SU-DHL-6 (cell line): Measurements from ENCODE around the gene GNAI2.

Source experiments
- H2AFZ ChIP-seq: fragments of 200-600 bp; sonication (generic); 2 replicates; pipeline ENCODE4 v1.6.1; 2014; ENCODE audit warnings: low read depth, mild to moderate bottlenecking, moderate library complexity, mixed read lengths, antibody characterized with exemption, low read length; ENCODE audit not compliant: severe bottlenecking
- H3F3A ChIP-seq: fragments of 200-600 bp; shearing (Covaris generic); 2 replicates; pipeline ENCODE4 v1.6.0; 2016; ENCODE audit warnings: antibody characterized with exemption, mild to moderate bottlenecking; ENCODE audit not compliant: insufficient read depth
- H3K27ac ChIP-seq: fragments of 200-600 bp; sonication (generic); 2 replicates; pipeline ENCODE4 v1.5.1; 2016; ENCODE audit warnings: low read depth, mild to moderate bottlenecking, low read length, moderate library complexity, mixed read lengths
- H3K27me3 ChIP-seq: fragments of 200-600 bp; sonication (generic), shearing (Covaris generic); 2 replicates; pipeline ENCODE4 v1.6.0; 2014; ENCODE audit warnings: mild to moderate bottlenecking, low read length
- H3K36me3 ChIP-seq: fragments of 200-600 bp; sonication (generic); 2 replicates; pipeline ENCODE4 v1.6.1; 2014; ENCODE audit warnings: mild to moderate bottlenecking, low read length, mixed read lengths
- H3K4me2 ChIP-seq: fragments of 300-600, 200-600 bp; shearing (Covaris generic), sonication (generic); 2 replicates; pipeline ENCODE4 v1.6.0; 2014; ENCODE audit warnings: low read length, low read depth, mild to moderate bottlenecking; ENCODE audit not compliant: poor library complexity, severe bottlenecking
- H3K4me3 ChIP-seq: fragments of 200-600 bp; sonication (generic); 2 replicates; pipeline ENCODE4 v1.5.1; 2014; ENCODE audit warnings: antibody characterized with exemption, low read length, mild to moderate bottlenecking, mixed read lengths; ENCODE audit not compliant: insufficient read depth, poor library complexity, severe bottlenecking
- H3K79me2 ChIP-seq: fragments of 200-600 bp; sonication (generic); 2 replicates; pipeline ENCODE4 v1.6.1; 2014; ENCODE audit warnings: mild to moderate bottlenecking, low read length, moderate library complexity; ENCODE audit not compliant: insufficient read depth
- H3K9ac ChIP-seq: fragments of 200-600 bp; sonication (generic); 2 replicates; pipeline ENCODE4 v1.7.0; 2014; ENCODE audit warnings: mild to moderate bottlenecking, low read length
- H3K9me2 ChIP-seq: fragments of 200-600 bp; sonication (generic); replicated peaks from 2 replicates; pipeline ENCODE4 v1.6.1; 2014; ENCODE audit warnings: low read length; ENCODE audit not compliant: insufficient read depth
- H3K9me3 ChIP-seq: fragments of 200-600 bp; sonication (generic); 2 replicates; pipeline ENCODE4 v1.6.1; 2014; ENCODE audit warnings: low read length, mixed read lengths; ENCODE audit not compliant: insufficient read depth
- H4K20me1 ChIP-seq: fragments of 200-600 bp; sonication (generic); 2 replicates; pipeline ENCODE4 v1.6.1; 2014; ENCODE audit warnings: low read depth, mild to moderate bottlenecking, antibody characterized with exemption, low read length, moderate library complexity, mixed read lengths
- EZH2phosphoT487 ChIP-seq: fragments of 200-600 bp; sonication (generic), shearing (Covaris generic); conservative IDR thresholded peaks from 2 replicates; pipeline ENCODE4 v1.6.1; 2018; ENCODE audit warnings: mild to moderate bottlenecking, antibody characterized with exemption, low read length, moderate library complexity, mixed read lengths
- TF ChIP-seq, protein P1 (sequence below): fragments of 200-600 bp; sonication (generic); IDR thresholded peaks from one replicate; pipeline ENCODE4 v1.5.1; 2017; ENCODE audit warnings: antibody characterized with exemption, mild to moderate bottlenecking, low read length, moderate library complexity; ENCODE audit not compliant: insufficient read depth, poor library complexity, severe bottlenecking

The GNAI2 gene

GRCh38 chr3:50203113-50203808 is 32.7 kb upstream of the GNAI2 start:
- TF ChIP-seq, protein P1, sequence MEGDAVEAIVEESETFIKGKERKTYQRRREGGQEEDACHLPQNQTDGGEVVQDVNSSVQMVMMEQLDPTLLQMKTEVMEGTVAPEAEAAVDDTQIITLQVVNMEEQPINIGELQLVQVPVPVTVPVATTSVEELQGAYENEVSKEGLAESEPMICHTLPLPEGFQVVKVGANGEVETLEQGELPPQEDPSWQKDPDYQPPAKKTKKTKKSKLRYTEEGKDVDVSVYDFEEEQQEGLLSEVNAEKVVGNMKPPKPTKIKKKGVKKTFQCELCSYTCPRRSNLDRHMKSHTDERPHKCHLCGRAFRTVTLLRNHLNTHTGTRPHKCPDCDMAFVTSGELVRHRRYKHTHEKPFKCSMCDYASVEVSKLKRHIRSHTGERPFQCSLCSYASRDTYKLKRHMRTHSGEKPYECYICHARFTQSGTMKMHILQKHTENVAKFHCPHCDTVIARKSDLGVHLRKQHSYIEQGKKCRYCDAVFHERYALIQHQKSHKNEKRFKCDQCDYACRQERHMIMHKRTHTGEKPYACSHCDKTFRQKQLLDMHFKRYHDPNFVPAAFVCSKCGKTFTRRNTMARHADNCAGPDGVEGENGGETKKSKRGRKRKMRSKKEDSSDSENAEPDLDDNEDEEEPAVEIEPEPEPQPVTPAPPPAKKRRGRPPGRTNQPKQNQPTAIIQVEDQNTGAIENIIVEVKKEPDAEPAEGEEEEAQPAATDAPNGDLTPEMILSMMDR, result no peak
- Histone ChIP-seq H3K27ac (no peak overlapping the region), H3K27me3 (no peaks in the 10 kb centered on the region), H3K9me3 (no peaks in the 10 kb centered on the region), H2AFZ (no peak overlapping the region), H3K4me2 (no peak overlapping the region), H3K4me3 (no peak overlapping the region), H4K20me1 (no peaks in the 10 kb centered on the region), H3K36me3 (no peaks in the 10 kb centered on the region), H3K9ac (no peak overlapping the region), H3K79me2 (no peaks in the 10 kb centered on the region), H3K9me2 (no peaks in the 10 kb centered on the region), H3F3A (no peaks in the 10 kb centered on the region)

DNA sequence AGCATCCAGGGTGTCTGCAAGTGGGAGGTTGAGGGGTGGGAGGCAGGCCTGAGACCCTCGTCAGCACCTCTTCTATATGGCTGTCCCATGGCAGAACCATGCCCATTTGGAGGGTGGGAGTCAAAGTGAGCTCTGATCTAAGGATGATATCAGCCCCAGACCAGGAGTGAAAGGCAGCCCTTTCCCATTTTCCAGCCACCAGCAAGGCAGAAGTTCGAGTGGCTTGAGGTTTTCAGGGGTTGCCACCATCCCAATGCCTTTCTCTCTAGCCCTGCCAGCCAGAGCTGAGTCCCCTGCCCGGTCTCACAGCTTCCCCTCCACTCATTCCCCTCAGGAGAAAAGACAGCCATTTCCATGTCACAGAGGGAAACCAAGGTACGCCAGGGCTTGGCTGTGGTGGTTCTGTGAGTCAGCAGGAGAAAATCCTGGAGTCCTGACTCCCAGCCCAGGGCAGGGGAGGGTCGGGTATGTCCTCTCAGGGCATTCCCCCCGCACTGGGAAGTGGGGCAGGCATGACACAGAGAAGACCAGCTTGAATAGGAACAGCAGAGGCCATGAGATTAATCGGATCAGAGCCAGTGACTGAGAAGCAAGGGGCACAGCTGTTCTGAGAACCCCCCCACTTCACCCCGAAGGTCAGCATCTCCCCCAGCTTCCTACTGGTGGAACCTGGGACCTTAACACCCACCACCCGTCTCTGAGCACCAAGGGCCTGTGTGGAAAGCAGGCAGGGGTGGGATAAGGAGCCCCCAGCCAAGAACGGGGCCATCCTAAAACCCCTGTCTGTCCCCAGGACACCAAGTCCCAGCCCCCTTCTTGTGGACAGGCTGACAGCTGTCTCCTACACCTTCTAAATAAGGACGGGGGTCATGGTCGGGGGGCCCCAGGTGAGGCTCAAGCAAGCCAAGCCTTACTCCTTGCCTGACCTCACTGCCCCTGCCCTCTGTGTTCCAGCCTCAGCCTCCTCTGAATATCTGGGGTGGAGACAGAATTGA is 31.9 kb upstream of the GNAI2 start:
- no peaks in the 10 kb centered on the region for H3F3A ChIP-seq
- no peak overlapping the region for H3K27ac ChIP-seq
- H3K4me3 ChIP-seq, result no peak overlapping the region
- no peaks in the 10 kb centered on the region for H3K9me2 ChIP-seq
- H3K4me2 ChIP-seq, result no peak overlapping the region
- no peak overlapping the region for H2AFZ ChIP-seq
- H3K36me3 ChIP-seq, result no peaks in the 10 kb centered on the region
- H3K9me3 ChIP-seq, result no peaks in the 10 kb centered on the region
- H3K79me2 ChIP-seq, result no peaks in the 10 kb centered on the region
- TF ChIP-seq EZH2phosphoT487, result no peak
- TF ChIP-seq, protein P1, result no peak
- H3K27me3 ChIP-seq, result no peaks in the 10 kb centered on the region
- no peaks in the 10 kb centered on the region for H4K20me1 ChIP-seq
- no peak overlapping the region for H3K9ac ChIP-seq

DNA sequence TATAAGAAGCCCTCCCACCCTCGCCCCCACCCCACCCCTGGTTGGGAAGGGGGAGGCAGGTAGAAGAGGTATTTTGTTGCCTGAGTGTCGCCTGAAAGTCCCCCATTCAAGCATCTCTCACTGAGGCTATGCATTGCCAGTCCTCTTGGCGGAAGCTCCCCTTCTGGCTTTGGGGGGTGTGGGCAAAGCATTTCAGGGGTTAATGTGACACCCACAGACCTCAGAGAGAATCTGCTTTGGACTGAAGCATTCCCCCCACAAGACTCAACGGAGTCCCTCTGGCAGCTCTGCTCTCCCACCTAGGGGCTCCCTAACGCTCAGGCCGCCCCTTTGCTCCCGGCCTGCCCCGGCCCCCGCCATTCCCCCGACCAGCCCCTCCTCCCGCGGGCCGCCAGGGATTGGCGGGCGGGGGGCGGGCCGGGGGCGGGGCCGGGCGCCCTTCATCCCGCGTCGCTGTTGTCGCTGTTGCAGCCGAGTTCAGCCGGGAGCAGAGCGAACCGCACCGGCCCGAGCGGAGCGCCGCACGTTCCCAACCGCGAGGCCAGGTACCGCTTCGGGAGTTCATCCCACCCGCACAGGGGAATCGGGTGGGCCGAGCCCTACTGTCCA is 31.1 kb upstream of the GNAI2 start, which contains the start of gene SLC38A3:
TSS of gene SLC38A3 (plus strand) at position 468 of the 609 bp plus-strand sequence. CDS start 8,929 bp downstream, outside the sequence.
- H3K9me3 ChIP-seq, result no peaks in the 10 kb centered on the region
- H4K20me1 ChIP-seq, result no peaks in the 10 kb centered on the region
- no peak within 1 kb of the TSS for H3K27ac ChIP-seq
- no peaks in the 10 kb centered on the region for H3F3A ChIP-seq
- H3K4me2 ChIP-seq, result no peak within 1 kb of the TSS
- TF ChIP-seq EZH2phosphoT487, result no peak
- TF ChIP-seq, protein P1, result no peak
- no peaks in the 10 kb centered on the region for H3K9me2 ChIP-seq
- H3K27me3 ChIP-seq, result no peaks in the 10 kb centered on the region
- no peak within 1 kb of the TSS for H3K9ac ChIP-seq
- no peak within 1 kb of the TSS for H2AFZ ChIP-seq
- no peak within 1 kb of the TSS for H3K4me3 ChIP-seq
- no peaks in the 10 kb centered on the region for H3K36me3 ChIP-seq
- H3K79me2 ChIP-seq, result no peaks in the 10 kb centered on the region
